ENCODE measurements around the gene AK9.
"Not testable (repeated sequence)": the region's sequence is repeated elsewhere in the genome, so short reads cannot be mapped to it uniquely, and the experiment has no call there.

Gene AK9

DNA sequence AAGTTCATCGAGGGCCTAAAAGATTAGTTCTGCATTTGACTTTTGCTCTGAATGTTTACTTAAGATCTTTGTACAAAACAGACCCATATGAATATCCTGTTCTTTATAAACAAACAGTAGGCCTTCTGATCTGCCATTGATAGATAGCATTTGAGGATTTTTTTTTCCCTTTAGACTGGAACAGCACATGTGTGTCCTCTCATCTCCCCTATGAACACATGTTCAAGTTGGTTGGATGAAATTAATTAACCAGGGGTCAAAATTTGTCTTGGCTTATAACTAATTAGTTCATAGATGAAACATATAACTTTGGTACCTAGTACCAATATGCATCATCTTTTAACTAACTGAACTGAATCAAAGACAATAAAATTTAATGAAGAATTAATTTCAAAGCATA lies 81.3 kb downstream of the AK9 start:
- no peak for TF ChIP-seq CTCF (conservative IDR thresholded peaks at IDR 0.05; ENCODE audit: low read length)
- no peak for DNase-seq (ENCODE audit: low read depth)
- H3K4me3 ChIP-seq (ENCODE audit: low read length), result no peak overlapping the region

DNA sequence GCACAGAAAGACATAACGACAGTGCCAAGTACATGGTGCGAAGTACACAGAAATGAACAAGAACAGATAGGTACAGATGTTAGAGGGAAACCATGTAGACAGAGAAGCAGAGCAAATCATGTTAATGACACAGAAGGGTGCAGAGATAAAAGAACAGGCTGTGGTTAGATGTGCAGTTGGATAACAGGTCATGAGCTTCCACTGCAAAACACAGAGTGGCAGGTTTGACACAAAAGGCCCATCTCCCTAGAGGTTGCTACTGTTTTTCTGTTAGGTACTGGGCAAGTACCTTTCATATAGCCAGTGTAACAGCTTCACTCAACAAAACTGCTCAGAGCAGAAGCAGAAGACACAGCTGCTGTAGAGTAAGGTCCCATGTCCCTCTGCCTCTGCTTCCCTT lies 84.6 kb downstream of the AK9 start:
- no peak for DNase-seq (ENCODE audit: low read depth)
- no peak for TF ChIP-seq CTCF (conservative IDR thresholded peaks at IDR 0.05; ENCODE audit: low read length)
- H3K4me3 ChIP-seq (ENCODE audit: low read length), result no peak overlapping the region

DNA sequence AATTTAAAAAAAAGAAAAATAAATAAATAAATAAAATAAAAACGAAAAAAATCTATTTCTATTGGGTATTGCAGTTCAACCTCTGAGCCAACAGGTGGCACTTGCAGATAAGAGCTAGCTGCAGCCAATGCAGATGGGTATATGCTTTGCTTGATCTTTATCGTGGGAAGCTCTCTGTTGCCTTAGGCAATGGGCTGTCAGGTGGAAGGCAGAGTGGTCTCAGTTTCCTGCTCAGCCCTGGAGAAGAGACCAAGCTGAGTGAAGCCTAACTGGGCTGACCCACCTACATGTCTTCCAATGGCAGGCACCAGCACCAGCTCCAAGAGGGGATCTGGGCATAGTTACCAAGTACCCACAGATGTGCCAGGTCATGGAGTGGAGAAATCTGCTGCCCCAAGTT lies 95.0 kb downstream of the AK9 start:
- DNase-seq (ENCODE audit: low read depth), result peak; percentile 40
- TF ChIP-seq CTCF (conservative IDR thresholded peaks at IDR 0.05; ENCODE audit: low read length), result peak; percentile 57
- H3K4me3 ChIP-seq (ENCODE audit: low read length), result no peak overlapping the region

DNA sequence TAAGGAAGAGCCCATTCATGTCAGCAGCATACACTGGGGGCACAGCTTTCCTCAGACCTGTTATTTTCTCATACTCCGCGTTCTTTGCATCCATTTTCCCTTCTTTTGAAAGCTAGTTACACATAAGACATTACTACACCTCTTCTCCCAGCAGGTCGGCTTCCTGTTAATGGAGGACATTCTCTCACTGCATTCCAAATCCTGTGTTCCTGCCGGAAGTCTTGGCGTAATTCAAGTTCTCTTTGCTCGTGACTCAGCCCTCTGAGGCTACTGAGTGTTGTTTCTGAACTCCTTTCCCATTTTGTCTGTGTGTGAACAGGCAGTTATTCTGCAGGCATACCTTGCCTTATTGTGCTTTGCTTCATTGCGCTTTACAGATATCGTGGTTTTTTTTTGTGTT lies 110.5 kb downstream of the AK9 start:
- no peak for DNase-seq (ENCODE audit: low read depth)
- no peak overlapping the region for H3K4me3 ChIP-seq (ENCODE audit: low read length)
- no peak for TF ChIP-seq CTCF (conservative IDR thresholded peaks at IDR 0.05; ENCODE audit: low read length)

DNA sequence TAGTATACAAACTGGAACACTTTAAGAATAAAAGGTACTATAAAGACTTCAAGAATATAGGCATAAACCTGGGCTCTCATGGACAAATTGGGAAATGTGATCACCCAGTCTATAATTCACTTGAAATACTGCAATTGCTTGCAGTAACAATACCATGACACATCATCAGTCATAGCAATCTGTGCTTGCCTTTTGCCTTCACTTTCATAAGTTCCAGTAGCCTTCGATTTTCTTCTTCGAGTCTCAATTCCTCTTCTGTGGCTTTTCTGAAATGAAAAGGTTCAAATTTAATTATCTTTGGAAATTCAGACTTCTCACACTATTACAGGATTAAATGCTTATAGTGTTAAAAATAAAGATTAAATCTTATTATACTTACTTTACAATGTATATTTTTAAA lies 111.6 kb downstream of the AK9 start:
- no peak for DNase-seq (ENCODE audit: low read depth)
- no peak for TF ChIP-seq CTCF (conservative IDR thresholded peaks at IDR 0.05; ENCODE audit: low read length)
- no peak overlapping the region for H3K4me3 ChIP-seq (ENCODE audit: low read length)

DNA sequence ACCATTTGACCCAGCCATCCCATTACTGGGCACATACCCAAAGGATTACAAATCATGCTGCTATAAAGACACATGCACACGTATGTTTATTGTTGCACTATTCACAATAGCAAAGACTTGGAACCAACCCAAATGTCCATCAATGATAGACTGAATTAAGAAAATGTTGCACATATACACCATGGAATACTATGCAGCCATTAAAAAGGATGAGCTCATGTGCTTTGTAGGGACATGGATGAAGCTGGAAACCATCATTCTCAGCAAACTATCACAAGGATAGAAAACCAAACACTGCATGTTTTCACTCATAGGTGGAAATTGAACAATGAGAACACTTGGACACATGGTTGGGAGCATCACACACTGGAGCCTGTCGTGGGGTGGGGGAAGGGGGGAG lies 121.1 kb downstream of the AK9 start:
- DNase-seq (ENCODE audit: low read depth); H3K4me3 ChIP-seq (ENCODE audit: low read length): not testable (repeated sequence)

GRCh38 chr6:109561844-109562243 lies 129.2 kb downstream of the AK9 start:
- H3K4me3 ChIP-seq (ENCODE audit: low read length), result no peak overlapping the region
- no peak for DNase-seq (ENCODE audit: low read depth)
- TF ChIP-seq CTCF (conservative IDR thresholded peaks at IDR 0.05; ENCODE audit: low read length), result no peak

GRCh38 chr6:109531446-109531845 lies 159.6 kb downstream of the AK9 start:
- no peak for TF ChIP-seq CTCF (conservative IDR thresholded peaks at IDR 0.05; ENCODE audit: low read length)
- no peak overlapping the region for H3K4me3 ChIP-seq (ENCODE audit: low read length)
- DNase-seq (ENCODE audit: low read depth), result no peak
